GM12878 (cell line): ENCODE data around the gene ATP5ME. TPM values are rescaled to one million over a fixed set of nuclear protein-coding genes. Genes with fewer than 3 reads are reported as not detected.

Experiments used
- ATAC-seq: fragments of 200-7000 bp; cut with Tn5 transposase; 3 replicates; pipeline ENCODE4 v1.9.1; 2020; ENCODE audit warnings: mild to moderate bottlenecking, moderate library complexity
- BruUV-seq: library from RNA; stranded (reverse); fragments of 400-500 nt; replicated peaks from 2 replicates; lab custom pipeline; 2021; lab: Mats Ljungman, UMichigan
- CTCF ChIA-PET: fragments of 300-600 bp; sonication (Branson Sonifier 250); formaldehyde crosslinking; extraction: SDS; loops from one replicate; lab custom pipeline; 2021; ENCODE audit warnings: inconsistent platforms; lab: Yijun Ruan, JAX
- POLR2A ChIA-PET: fragments of 350-600 bp; formaldehyde crosslinking; extraction: SDS; loops from one replicate; lab custom pipeline; 2021; ENCODE audit warnings: inconsistent platforms; lab: Charles Lee
- RAD21 ChIA-PET: fragments of 300-600 bp; sonication (Branson Sonifier 250); formaldehyde crosslinking; loops from one replicate; lab custom pipeline; 2023; ENCODE audit warnings: antibody characterized with exemption; ENCODE audit not compliant: unreplicated experiment; lab: Charles Lee
- SMC1A ChIA-PET: fragments of 300-600 bp; sonication (Branson Sonifier 250); formaldehyde crosslinking; loops from one replicate; lab custom pipeline; 2023; ENCODE audit not compliant: unreplicated experiment, uncharacterized antibody; lab: Charles Lee
- DNase-seq: peaks from one replicate; pipeline ENCODE4 v3.0.0-alpha.2; 2011; ENCODE audit warnings: low read depth, low spot score
- FAIRE-seq: peaks from 3 replicates; lab custom pipeline; 2011; peaks lifted over from hg19 to GRCh38; lab: Jason Lieb, UNC
- H2AFZ ChIP-seq: 2 replicates; pipeline ENCODE4 v1.6.0; 2011; ENCODE audit warnings: low read depth, low read length, control low read depth; ENCODE audit not compliant: control insufficient read depth
- H3K27ac ChIP-seq: 2 replicates; pipeline ENCODE4 v1.5.1; 2011; ENCODE audit warnings: control low read depth; ENCODE audit not compliant: control insufficient read depth, insufficient read depth
- H3K27me3 ChIP-seq, 2 experiments: replicated peaks in 1 of 2; 2 replicates each; pipeline versions ENCODE4 v1.6.0 to v1.6.1; 2011; ENCODE audit warnings: low read length in 1 of 2; ENCODE audit not compliant: control insufficient read depth in 2 of 2, insufficient read depth in 2 of 2
- H3K36me3 ChIP-seq, 2 experiments: 2 replicates each; pipeline ENCODE4 v1.5.1; 2011; ENCODE audit warnings: low read length in 1 of 2; ENCODE audit not compliant: control insufficient read depth in 2 of 2, insufficient read depth in 2 of 2
- H3K4me1 ChIP-seq: 2 replicates; pipeline ENCODE4 v1.6.1; 2011; ENCODE audit warnings: mild to moderate bottlenecking, low read length, moderate library complexity, mixed read lengths; ENCODE audit not compliant: control insufficient read depth, insufficient read depth
- H3K4me2 ChIP-seq: 2 replicates; pipeline ENCODE4 v1.6.0; 2011; ENCODE audit warnings: control low read depth; ENCODE audit not compliant: control insufficient read depth, insufficient read depth
- H3K4me3 ChIP-seq: fragments of 200-600 bp; sonication (generic); 2 replicates; pipeline ENCODE4 v1.5.1; 2016
- H3K79me2 ChIP-seq: 2 replicates; pipeline ENCODE4 v1.6.0; 2011; ENCODE audit warnings: low read length; ENCODE audit not compliant: control insufficient read depth, insufficient read depth
- H3K9ac ChIP-seq: 2 replicates; pipeline ENCODE4 v1.8.0; 2011; ENCODE audit warnings: low read length, control low read depth, mixed read lengths; ENCODE audit not compliant: control insufficient read depth, insufficient read depth
- H3K9me3 ChIP-seq: replicated peaks from 3 replicates; pipeline ENCODE4 v1.5.1; 2011; ENCODE audit warnings: mild to moderate bottlenecking, low read length; ENCODE audit not compliant: control insufficient read depth, insufficient read depth
- H4K20me1 ChIP-seq: 2 replicates; pipeline ENCODE4 v1.6.0; 2011; ENCODE audit not compliant: control insufficient read depth, insufficient read depth
- SIX5 ChIP-seq: IDR thresholded peaks from 2 replicates; pipeline ENCODE4 v1.6.1; 2011; ENCODE audit warnings: mild to moderate bottlenecking, low read depth, low read length, moderate library complexity; ENCODE audit not compliant: severe bottlenecking
- WGBS: methylation state at CpG from one replicate; pipeline ENCODE4 v1.1.6; 2016; ENCODE audit warnings: low lambda C conversion rate; ENCODE audit not compliant: insufficient replicate concordance, insufficient coverage; ENCODE audit errors: missing lambda C conversion rate; 5-methylcytosine and 5-hydroxymethylcytosine counted together
- in situ Hi-C: fragments of 300-500 bp; cut with MboI; formaldehyde crosslinking; loops from 9 replicates; pipeline ENCODE4 v1.14.3; 2018; ENCODE audit warnings: mixed read lengths
- intact Hi-C: fragments of 100-400 bp; cut with micrococcal nuclease; formaldehyde crosslinking; loops from one replicate; pipeline ENCODE4 v1.14.2; 2022; ENCODE audit not compliant: unreplicated experiment
- polyA plus RNA-seq, 11 experiments: library from polyadenylated mRNA; depleted of rRNA in 4 of 11; unstranded in 6 of 11; stranded (reverse) in 5 of 11; fragments of >200 nt; fragmentation: Nextera tagmentation in 4 of 11; fragmentation: Illumina TruSeq in 1 of 11; extraction: Ambion mirVana in 4 of 11; extraction: Trizol in 1 of 11; gene quantifications; 1 replicate in 1 of 11; 2 replicates in 10 of 11; pipeline versions ENCODE4 v1.2.1 to v1.2.3, GENCODE V29; 2011 to 2016; ENCODE audit warnings: inconsistent platforms in 2 of 11, missing spikeins in 2 of 11, low read depth in 1 of 11
- total RNA-seq, 4 experiments: library from RNA; depleted of rRNA in 3 of 4; stranded (reverse); fragments of >200 nt in 3 of 4; fragmentation: Illumina TruSeq in 1 of 4; extraction: Trizol in 1 of 4; gene quantifications; 2 replicates each; pipeline versions ENCODE4 v1.2.1 to v1.2.3, GENCODE V29; 2013 to 2021

The ATP5ME gene
- total and polyA plus RNA-seq, 10 of the 15 experiments (the other 5 are each of a cell fraction or from before 2014, with no cell fraction given): 279 to 2,374 (median 509) TPM

GRCh38 chr4:622996-623913, 50.8 kb downstream of the ATP5ME start:
- in situ Hi-C loops: no loop called here
- Histone ChIP-seq H3K9ac (no peak overlapping the region), H3K4me3 (no peak overlapping the region), H3K27me3 (no peaks in the 10 kb centered on the region), H4K20me1 (no peaks in the 10 kb centered on the region), H3K4me1 (no peaks in the 10 kb centered on the region), H3K4me2 (no peak overlapping the region), H3K9me3 (no peaks in the 10 kb centered on the region; the same call in 1 of the 3 replicates), H3K27ac (no peak overlapping the region), H3K79me2 (no peaks in the 10 kb centered on the region), H2AFZ (no peak overlapping the region), H3K36me3 (no peaks in the 10 kb centered on the region)
- BruUV-seq: no TSS peak
- DNase-seq (no peak), ATAC-seq (no peak), FAIRE-seq (no peak)
- 93% methylated on average over 18 of the region's 24 CpGs for WGBS
- CTCF ChIA-PET: no interaction called here
- no peak for TF ChIP-seq SIX5
- SMC1A ChIA-PET: no interaction called here
- intact Hi-C loops: no loop called here
- POLR2A ChIA-PET: no interaction called here
- RAD21 ChIA-PET: no interaction called here

Other genes starting within 250 kb of the ATP5ME start
Only the 7 nearest of the 8 such genes appear.
- gene PIGG, start 175.1 kb downstream of the ATP5ME start, total RNA-seq (2014; rRNA removed): 33.2 and 34.9 TPM in 2 replicates
- 19.9 and 20.1 TPM in 2 replicates for gene PIGG, start 175.1 kb downstream of the ATP5ME start, total RNA-seq (2014; rRNA removed; fragmentation: Illumina TruSeq; extraction: Trizol)
- gene PIGG, start 175.1 kb downstream of the ATP5ME start, total RNA-seq (2021): 36.1 and 38.4 TPM in 2 replicates
- 55.5 and 64.3 TPM in 2 replicates for gene PIGG, start 175.1 kb downstream of the ATP5ME start, polyA plus RNA-seq (2011; rRNA removed)
- gene PIGG, start 175.1 kb downstream of the ATP5ME start, polyA plus RNA-seq (2014; fragmentation: Illumina TruSeq; extraction: Trizol): 17.3 and 21.6 TPM in 2 replicates
- gene PIGG, start 175.1 kb downstream of the ATP5ME start, polyA plus RNA-seq (2014; fragmentation: Nextera tagmentation; extraction: Ambion mirVana): 10 to 100 TPM in 1 of 2 experiments, 1 to 10 TPM in 1; 8.0 to 18.0 TPM
- gene PIGG, start 175.1 kb downstream of the ATP5ME start, polyA plus RNA-seq (2014; rRNA removed): 36.4 and 38.2 TPM in 2 replicates
- 10 to 100 TPM; 34.0 to 35.7 TPM for gene PIGG, start 175.1 kb downstream of the ATP5ME start, polyA plus RNA-seq (2016; fragmentation: Nextera tagmentation; extraction: Ambion mirVana)
- not detected in 2 replicates for gene TMEM271, start 98.0 kb downstream of the ATP5ME start, total RNA-seq (2014; rRNA removed)
- gene TMEM271, start 98.0 kb downstream of the ATP5ME start, total RNA-seq (2014; rRNA removed; fragmentation: Illumina TruSeq; extraction: Trizol): not detected in 2 replicates
- gene TMEM271, start 98.0 kb downstream of the ATP5ME start, total RNA-seq (2021): not detected in 2 replicates
- gene TMEM271, start 98.0 kb downstream of the ATP5ME start, polyA plus RNA-seq (2011; rRNA removed): not detected in 2 replicates
- not detected in 2 replicates for gene TMEM271, start 98.0 kb downstream of the ATP5ME start, polyA plus RNA-seq (2014; fragmentation: Illumina TruSeq; extraction: Trizol)
- gene TMEM271, start 98.0 kb downstream of the ATP5ME start, polyA plus RNA-seq (2014; fragmentation: Nextera tagmentation; extraction: Ambion mirVana): not detected
- not detected in 2 replicates for gene TMEM271, start 98.0 kb downstream of the ATP5ME start, polyA plus RNA-seq (2014; rRNA removed)
- not detected for gene TMEM271, start 98.0 kb downstream of the ATP5ME start, polyA plus RNA-seq (2016; fragmentation: Nextera tagmentation; extraction: Ambion mirVana)
- 4.5 and 6.4 TPM in 2 replicates for gene PDE6B, start 48.7 kb downstream of the ATP5ME start, total RNA-seq (2014; rRNA removed)
- 4.8 and 6.1 TPM in 2 replicates for gene PDE6B, start 48.7 kb downstream of the ATP5ME start, total RNA-seq (2014; rRNA removed; fragmentation: Illumina TruSeq; extraction: Trizol)
- gene PDE6B, start 48.7 kb downstream of the ATP5ME start, total RNA-seq (2021): 3.5 and 5.6 TPM in 2 replicates
- 1.8 and 3.6 TPM in 2 replicates for gene PDE6B, start 48.7 kb downstream of the ATP5ME start, polyA plus RNA-seq (2011; rRNA removed)
- 1.9 and 4.3 TPM in 2 replicates for gene PDE6B, start 48.7 kb downstream of the ATP5ME start, polyA plus RNA-seq (2014; fragmentation: Illumina TruSeq; extraction: Trizol)
- gene PDE6B, start 48.7 kb downstream of the ATP5ME start, polyA plus RNA-seq (2014; fragmentation: Nextera tagmentation; extraction: Ambion mirVana): 1 to 10 TPM; 2.6 to 4.1 TPM
- gene PDE6B, start 48.7 kb downstream of the ATP5ME start, polyA plus RNA-seq (2014; rRNA removed): 3.5 and 4.5 TPM in 2 replicates
- 1 to 10 TPM; 3.1 to 6.4 TPM for gene PDE6B, start 48.7 kb downstream of the ATP5ME start, polyA plus RNA-seq (2016; fragmentation: Nextera tagmentation; extraction: Ambion mirVana)
- 7.5 and 10.8 TPM in 2 replicates for gene MYL5, start 266 bp upstream of the ATP5ME start, total RNA-seq (2014; rRNA removed)
- 5.9 and 7.0 TPM in 2 replicates for gene MYL5, start 266 bp upstream of the ATP5ME start, total RNA-seq (2014; rRNA removed; fragmentation: Illumina TruSeq; extraction: Trizol)
- 12.0 and 13.8 TPM in 2 replicates for gene MYL5, start 266 bp upstream of the ATP5ME start, total RNA-seq (2021)
- 8.2 and 13.6 TPM in 2 replicates for gene MYL5, start 266 bp upstream of the ATP5ME start, polyA plus RNA-seq (2011; rRNA removed)
- 3.3 and 6.1 TPM in 2 replicates for gene MYL5, start 266 bp upstream of the ATP5ME start, polyA plus RNA-seq (2014; fragmentation: Illumina TruSeq; extraction: Trizol)
- gene MYL5, start 266 bp upstream of the ATP5ME start, polyA plus RNA-seq (2014; fragmentation: Nextera tagmentation; extraction: Ambion mirVana): 1 to 10 TPM; 1.2 to 3.9 TPM
- gene MYL5, start 266 bp upstream of the ATP5ME start, polyA plus RNA-seq (2014; rRNA removed): 8.7 and 11.9 TPM in 2 replicates
- 1 to 10 TPM; 6.6 to 7.8 TPM for gene MYL5, start 266 bp upstream of the ATP5ME start, polyA plus RNA-seq (2016; fragmentation: Nextera tagmentation; extraction: Ambion mirVana)
- 0.17 and 0.22 TPM in 2 replicates for gene SLC49A3, start 14.9 kb upstream of the ATP5ME start, total RNA-seq (2014; rRNA removed)
- not detected in 2 replicates for gene SLC49A3, start 14.9 kb upstream of the ATP5ME start, total RNA-seq (2014; rRNA removed; fragmentation: Illumina TruSeq; extraction: Trizol)
- 0.74 and 0.85 TPM in 2 replicates for gene SLC49A3, start 14.9 kb upstream of the ATP5ME start, total RNA-seq (2021)
- gene SLC49A3, start 14.9 kb upstream of the ATP5ME start, polyA plus RNA-seq (2011; rRNA removed): not detected in 2 replicates
- gene SLC49A3, start 14.9 kb upstream of the ATP5ME start, polyA plus RNA-seq (2014; fragmentation: Illumina TruSeq; extraction: Trizol): 0.09 TPM in 1 of 2 replicates, not detected in the other
- gene SLC49A3, start 14.9 kb upstream of the ATP5ME start, polyA plus RNA-seq (2014; fragmentation: Nextera tagmentation; extraction: Ambion mirVana): not detected
- gene SLC49A3, start 14.9 kb upstream of the ATP5ME start, polyA plus RNA-seq (2014; rRNA removed): 0.09 and 0.24 TPM in 2 replicates
- under 1 TPM; 0.14 to 0.19 TPM for gene SLC49A3, start 14.9 kb upstream of the ATP5ME start, polyA plus RNA-seq (2016; fragmentation: Nextera tagmentation; extraction: Ambion mirVana)
- 21.1 and 21.7 TPM in 2 replicates for gene PCGF3, start 31.6 kb upstream of the ATP5ME start, total RNA-seq (2014; rRNA removed)
- gene PCGF3, start 31.6 kb upstream of the ATP5ME start, total RNA-seq (2014; rRNA removed; fragmentation: Illumina TruSeq; extraction: Trizol): 15.0 and 15.4 TPM in 2 replicates
- gene PCGF3, start 31.6 kb upstream of the ATP5ME start, total RNA-seq (2021): 35.4 and 35.8 TPM in 2 replicates
- 43.8 and 45.9 TPM in 2 replicates for gene PCGF3, start 31.6 kb upstream of the ATP5ME start, polyA plus RNA-seq (2011; rRNA removed)
- 11.9 and 15.6 TPM in 2 replicates for gene PCGF3, start 31.6 kb upstream of the ATP5ME start, polyA plus RNA-seq (2014; fragmentation: Illumina TruSeq; extraction: Trizol)
- gene PCGF3, start 31.6 kb upstream of the ATP5ME start, polyA plus RNA-seq (2014; fragmentation: Nextera tagmentation; extraction: Ambion mirVana): 1 to 10 TPM; 2.2 to 4.5 TPM
- 33.2 and 40.5 TPM in 2 replicates for gene PCGF3, start 31.6 kb upstream of the ATP5ME start, polyA plus RNA-seq (2014; rRNA removed)
- 10 to 100 TPM; 14.3 to 16.2 TPM for gene PCGF3, start 31.6 kb upstream of the ATP5ME start, polyA plus RNA-seq (2016; fragmentation: Nextera tagmentation; extraction: Ambion mirVana)
- 0.16 TPM in 1 of 2 replicates, not detected in the other for gene CPLX1, start 151.9 kb upstream of the ATP5ME start, total RNA-seq (2014; rRNA removed)
- gene CPLX1, start 151.9 kb upstream of the ATP5ME start, total RNA-seq (2014; rRNA removed; fragmentation: Illumina TruSeq; extraction: Trizol): 0.09 TPM in 1 of 2 replicates, not detected in the other
- gene CPLX1, start 151.9 kb upstream of the ATP5ME start, total RNA-seq (2021): 1.2 and 2.2 TPM in 2 replicates
- gene CPLX1, start 151.9 kb upstream of the ATP5ME start, polyA plus RNA-seq (2011; rRNA removed): not detected in 2 replicates
- gene CPLX1, start 151.9 kb upstream of the ATP5ME start, polyA plus RNA-seq (2014; fragmentation: Illumina TruSeq; extraction: Trizol): 0.04 TPM in 1 of 2 replicates, not detected in the other
- gene CPLX1, start 151.9 kb upstream of the ATP5ME start, polyA plus RNA-seq (2014; fragmentation: Nextera tagmentation; extraction: Ambion mirVana): not detected
- 0.28 and 0.57 TPM in 2 replicates for gene CPLX1, start 151.9 kb upstream of the ATP5ME start, polyA plus RNA-seq (2014; rRNA removed)
- gene CPLX1, start 151.9 kb upstream of the ATP5ME start, polyA plus RNA-seq (2016; fragmentation: Nextera tagmentation; extraction: Ambion mirVana): under 1 TPM in 1 of 2 experiments, not detected in 1; 0.13 TPM